NCI-H1048 (cell line): ENCODE data around the gene CPB2.

Experiments used
- DNase-seq: peaks from one replicate; lab custom pipeline; 2025; lab: John Stamatoyannopoulos, UW

CPB2 gene

GRCh38 chr13:46126552-46127357 is 21.9 kb upstream of the CPB2 start:
- DNase-seq, result no peak

DNA sequence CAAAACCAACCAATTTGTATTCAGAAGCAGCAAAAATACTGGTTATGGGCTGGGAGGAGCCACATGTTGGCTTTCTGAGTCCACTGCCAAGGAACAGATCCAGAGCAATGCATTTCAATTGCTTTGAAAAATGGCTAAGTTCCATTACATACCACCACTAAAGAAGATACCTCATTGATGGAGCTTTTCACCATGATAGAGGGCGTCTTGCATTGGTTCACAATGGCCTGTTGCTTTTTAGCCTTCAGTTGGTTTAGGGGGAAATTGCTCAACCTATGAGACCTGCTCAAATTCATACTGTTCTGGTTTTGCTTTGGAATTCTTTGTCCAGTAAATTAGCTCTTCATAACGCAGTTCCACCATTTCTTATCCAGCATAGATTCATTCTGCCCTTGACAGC is 21.2 kb upstream of the CPB2 start:
- no peak for DNase-seq

- no peak for DNase-seq
Observed at GRCh38 chr13:46124967-46125933, 20.4 kb upstream of the CPB2 start.

- DNase-seq, result no peak
Observed at GRCh38 chr13:46124531-46124966, 19.7 kb upstream of the CPB2 start.

DNA sequence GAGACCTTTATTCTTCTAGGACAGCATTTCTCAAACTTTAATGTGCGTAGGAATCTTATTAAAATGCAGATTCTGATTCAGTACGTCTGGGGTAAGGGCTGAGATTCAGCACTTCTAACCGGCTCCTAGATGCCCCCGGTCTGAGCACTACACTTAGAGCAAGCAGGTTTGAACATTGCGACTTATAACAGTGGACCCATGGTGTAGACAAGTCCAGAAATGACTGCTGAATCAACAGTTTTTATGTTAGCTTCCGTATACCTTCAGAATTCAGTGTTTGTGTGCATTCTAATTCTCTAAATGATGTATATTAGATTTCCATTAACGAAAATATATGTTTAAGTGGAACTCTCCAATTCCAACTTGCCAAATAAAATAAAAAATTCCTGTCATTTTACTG is 17.5 kb upstream of the CPB2 start:
- DNase-seq, result no peak

- DNase-seq, result no peak
Observed at GRCh38 chr13:46121597-46122163, 16.8 kb upstream of the CPB2 start.

DNA sequence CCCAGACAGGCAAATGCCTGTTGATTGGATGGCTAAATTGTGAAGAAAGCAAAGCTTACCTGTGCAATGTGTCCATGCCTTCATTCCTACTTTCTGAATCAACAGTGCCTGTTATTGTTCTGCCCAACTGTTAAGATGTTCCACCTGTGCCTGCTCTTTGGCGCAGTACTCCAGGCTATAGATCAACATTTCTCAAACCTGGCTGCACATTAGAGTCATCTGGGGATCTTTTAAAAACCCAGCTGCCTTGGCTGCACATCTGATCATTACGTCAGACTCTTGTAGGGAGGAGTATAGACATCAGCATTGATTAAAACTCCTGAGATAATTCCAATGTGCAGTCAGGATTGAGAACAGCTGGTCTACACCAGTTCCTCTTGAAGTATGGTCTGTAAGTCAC is 16.2 kb upstream of the CPB2 start:
- DNase-seq, result no peak

GRCh38 chr13:46119883-46120614 is 15.2 kb upstream of the CPB2 start:
- no peak for DNase-seq

- DNase-seq, result no peak
Observed at GRCh38 chr13:46116653-46117502, 12.0 kb upstream of the CPB2 start.

DNA sequence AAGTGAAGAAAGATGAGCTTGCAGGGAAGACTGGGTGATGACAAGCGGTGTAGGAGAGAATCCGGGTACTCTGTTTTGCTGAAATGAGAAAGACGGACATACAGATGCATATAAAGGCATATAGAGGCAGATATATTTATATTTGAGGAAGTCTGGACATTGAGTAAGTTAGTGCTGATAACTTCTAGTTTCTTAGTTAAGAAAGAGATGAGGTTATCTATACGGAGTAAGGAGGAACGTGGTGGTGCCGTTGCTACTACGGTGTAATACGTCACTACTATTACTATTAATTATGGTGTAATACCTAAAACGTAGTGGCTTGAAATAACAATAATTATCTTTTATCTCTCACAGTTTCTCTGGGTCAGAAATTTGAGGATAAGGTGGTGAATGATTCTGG is 9.8 kb upstream of the CPB2 start:
- DNase-seq, result no peak

GRCh38 chr13:46113596-46113995 is 8.8 kb upstream of the CPB2 start:
- no peak for DNase-seq

DNA sequence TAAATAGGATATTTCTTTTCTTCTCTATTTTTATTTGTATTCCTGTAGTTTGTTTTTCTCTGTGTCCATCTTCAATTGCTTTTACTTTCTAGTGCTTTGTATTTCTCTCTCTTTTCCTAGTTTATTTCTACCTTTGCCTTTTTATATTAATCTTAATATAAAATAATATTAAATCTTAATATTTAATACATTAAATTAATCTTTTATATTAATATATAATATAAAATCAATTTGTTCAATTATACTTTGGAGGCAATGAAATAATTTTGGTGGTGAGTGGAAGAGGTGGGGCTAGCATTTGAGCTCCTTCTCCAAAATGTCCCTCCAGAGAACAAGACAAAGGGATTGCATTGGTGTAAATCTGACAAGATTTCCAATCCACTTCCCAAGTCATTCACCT is 6.3 kb upstream of the CPB2 start:
- DNase-seq, result no peak

DNA sequence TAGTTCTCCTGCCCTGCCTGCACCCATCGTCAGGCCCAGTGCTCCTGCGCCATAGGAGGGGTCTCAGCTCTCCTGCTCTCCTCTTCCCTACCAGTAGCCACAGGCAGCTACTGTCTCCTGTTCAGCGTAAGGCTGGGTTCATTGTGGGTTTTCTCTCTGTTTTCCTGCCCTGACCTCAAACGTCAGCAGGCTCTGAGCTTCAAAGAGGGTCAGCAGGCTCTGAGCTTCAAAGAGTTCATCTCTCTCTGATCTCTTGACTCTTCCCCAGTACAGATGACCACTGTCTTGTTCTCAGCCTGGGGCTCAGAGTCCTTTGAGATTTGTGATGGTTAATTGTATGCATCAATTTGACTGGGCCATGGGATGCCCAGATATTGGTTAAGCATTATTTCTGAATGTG is 4.6 kb upstream of the CPB2 start:
- no peak for DNase-seq

DNA sequence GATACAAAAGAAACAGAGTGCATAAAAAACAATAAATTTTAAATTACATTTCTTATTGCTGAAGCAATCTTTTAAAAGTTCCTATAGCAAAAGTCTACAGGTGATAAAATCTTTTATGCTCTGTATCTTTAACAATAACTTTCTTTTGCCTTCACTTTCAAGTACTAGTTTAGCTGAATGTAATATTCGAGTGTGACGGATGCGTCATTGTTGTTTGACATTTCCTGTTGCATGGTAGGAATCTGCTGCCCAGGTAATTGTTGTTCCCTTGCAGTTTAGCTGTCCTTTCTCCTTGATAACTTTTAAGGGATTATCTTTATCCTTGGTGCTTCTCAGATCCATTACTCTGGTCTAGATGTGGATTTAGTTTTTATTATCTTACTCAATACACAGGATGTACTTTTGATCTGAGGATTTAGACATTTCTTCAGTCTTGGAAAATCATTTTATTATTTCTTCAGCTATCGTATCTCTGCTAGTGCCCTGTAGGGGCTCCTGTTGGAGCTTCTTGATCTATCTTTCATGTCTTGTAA is 2.1 kb upstream of the CPB2 start:
- no peak for DNase-seq

DNA sequence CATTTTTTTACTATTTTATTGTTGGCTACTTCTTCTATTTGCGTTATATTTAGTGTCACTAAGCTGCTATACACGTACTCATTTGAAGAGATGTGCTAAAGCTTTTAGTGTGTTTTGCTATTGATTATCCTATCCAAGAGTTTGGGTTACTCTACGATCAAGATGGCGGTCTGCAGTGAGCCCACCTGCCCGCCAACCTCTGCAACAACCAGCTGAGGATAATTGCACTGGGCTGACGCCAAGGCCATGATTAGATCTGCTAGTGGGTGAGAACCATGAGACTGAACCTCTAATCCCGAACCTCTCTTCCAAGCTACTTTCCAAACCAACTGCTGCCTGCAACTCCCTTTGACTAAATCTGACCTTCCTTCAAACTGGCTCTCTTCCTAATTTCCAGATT is 1.8 kb downstream of the CPB2 start:
- DNase-seq, result no peak

- no peak for DNase-seq
Observed at GRCh38 chr13:46102255-46102605, 2.6 kb downstream of the CPB2 start.

GRCh38 chr13:46101484-46102254 is 3.2 kb downstream of the CPB2 start:
- DNase-seq, result no peak

GRCh38 chr13:46101002-46101401 is 3.8 kb downstream of the CPB2 start:
- DNase-seq, result no peak

DNA sequence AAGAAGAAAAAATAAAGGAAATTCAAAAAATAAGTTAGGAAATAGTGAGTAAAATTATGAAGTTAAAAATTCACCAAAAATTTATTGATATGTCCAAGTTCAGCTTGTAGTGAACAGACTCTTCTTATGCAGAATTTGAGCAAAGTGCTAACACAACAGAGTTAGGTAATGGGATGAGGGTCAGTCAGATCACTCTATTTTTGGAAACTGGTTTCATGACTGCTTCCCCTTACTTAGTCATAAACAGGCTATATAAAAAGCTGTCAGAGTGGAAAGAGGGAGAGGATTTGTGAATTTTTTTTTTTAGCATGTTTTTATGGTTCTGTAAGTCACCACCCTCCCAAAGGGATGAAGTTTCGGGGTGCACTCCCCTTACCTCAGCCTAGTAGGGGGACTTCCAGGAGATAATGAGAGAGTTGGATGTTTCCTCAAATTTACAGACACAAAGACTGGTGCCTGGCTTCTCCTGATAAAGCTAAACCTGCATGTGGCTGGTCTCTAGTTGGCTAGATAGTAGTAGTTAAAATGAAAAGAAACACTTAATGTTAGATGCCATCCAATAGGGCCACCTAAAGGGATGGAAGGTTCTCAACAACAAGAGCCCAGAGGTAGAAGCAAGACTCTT is 4.5 kb downstream of the CPB2 start:
- DNase-seq, result no peak

DNA sequence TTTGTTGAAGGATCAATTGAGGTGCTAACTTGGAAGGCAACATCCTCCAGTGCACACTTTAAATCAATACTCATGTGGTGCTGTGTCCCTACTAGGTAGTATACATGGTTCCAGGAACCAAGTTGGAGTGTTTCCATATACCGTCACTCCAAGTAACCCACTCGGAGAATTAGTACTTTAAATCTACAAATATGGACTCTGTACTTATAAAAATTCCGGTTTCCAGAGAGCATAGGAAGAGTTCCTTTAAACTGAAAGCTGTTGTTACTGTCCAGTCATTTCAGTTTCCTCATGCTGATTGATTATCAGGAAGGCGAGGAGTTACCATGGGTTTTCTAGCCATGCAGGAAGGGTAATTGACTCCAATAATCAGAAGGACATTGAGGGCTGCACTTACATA is 7.2 kb downstream of the CPB2 start:
- DNase-seq, result no peak
